SK-N-MC (cell line): ENCODE measurements around the gene FILIP1.

Experiments
- EZH2 ChIP-seq: fragments of 200-600 bp; sonication (generic); IDR thresholded peaks from one replicate; pipeline ENCODE4 v1.6.1; 2017; ENCODE audit warnings: antibody characterized with exemption
- FOXP2 ChIP-seq: optimal IDR thresholded peaks from 2 replicates; pipeline ENCODE3; 2011; ENCODE audit warnings: mild to moderate bottlenecking, moderate library complexity; ENCODE audit not compliant: insufficient read depth; ENCODE audit errors: extremely low read length, control extremely low read depth
- POLR2AphosphoS5 ChIP-seq: IDR thresholded peaks from 2 replicates; pipeline ENCODE4 v1.6.1; 2012; ENCODE audit warnings: mild to moderate bottlenecking, low read depth, low read length, borderline replicate concordance

GRCh38 chr6:75499640-75500039, 6.0 kb upstream of the FILIP1 start:
- no peak for TF ChIP-seq POLR2AphosphoS5
- TF ChIP-seq EZH2 = no peak
- no peak for TF ChIP-seq FOXP2
